GM23248 (cell line): ENCODE measurements around the gene GJD3. TPM values are rescaled to one million over a fixed set of nuclear protein-coding genes. Genes with fewer than 3 reads are reported as not detected.

Experiments used
- DNase-seq: peaks from one replicate; pipeline ENCODE4 v3.0.0-alpha.2; 2015
- H2AFZ ChIP-seq: fragments of 200-600 bp; sonication (generic); 2 replicates; pipeline ENCODE4 v1.6.1; 2016; ENCODE audit warnings: antibody characterized with exemption
- H3F3A ChIP-seq: fragments of 200-600 bp; sonication (generic); 2 replicates; pipeline ENCODE4 v1.6.1; 2016; ENCODE audit warnings: mild to moderate bottlenecking, antibody characterized with exemption, mixed run types; ENCODE audit not compliant: insufficient read depth
- H3K27ac ChIP-seq: fragments of 200-600 bp; sonication (generic); 2 replicates; pipeline ENCODE4 v1.5.1; 2016; ENCODE audit warnings: mild to moderate bottlenecking
- H3K27me3 ChIP-seq: fragments of 200-600 bp; sonication (generic); replicated peaks from 2 replicates; pipeline ENCODE4 v1.6.1; 2016; ENCODE audit warnings: mild to moderate bottlenecking; ENCODE audit not compliant: insufficient read depth
- H3K36me3 ChIP-seq: fragments of 200-600 bp; sonication (generic); 2 replicates; pipeline ENCODE4 v1.6.1; 2016; ENCODE audit warnings: low read depth, mild to moderate bottlenecking
- H3K4me1 ChIP-seq: fragments of 200-600 bp; sonication (generic); 2 replicates; pipeline ENCODE4 v1.6.1; 2016; ENCODE audit warnings: mild to moderate bottlenecking; ENCODE audit not compliant: insufficient read depth
- H3K4me2 ChIP-seq: fragments of 200-600 bp; sonication (generic); one replicate; pipeline ENCODE4 v1.6.1; 2016; ENCODE audit warnings: mild to moderate bottlenecking; ENCODE audit not compliant: unreplicated experiment
- H3K4me3 ChIP-seq: fragments of 200-600 bp; sonication (generic); 2 replicates; pipeline ENCODE4 v1.5.1; 2016; ENCODE audit warnings: mild to moderate bottlenecking
- H3K79me2 ChIP-seq: fragments of 200-600 bp; sonication (generic); 2 replicates; pipeline ENCODE4 v1.6.1; 2016; ENCODE audit warnings: mild to moderate bottlenecking; ENCODE audit not compliant: insufficient read depth
- H3K9ac ChIP-seq: fragments of 200-600 bp; sonication (generic); 2 replicates; pipeline ENCODE4 v1.6.1; 2016; ENCODE audit warnings: mild to moderate bottlenecking
- H3K9me2 ChIP-seq: fragments of 200-600 bp; sonication (generic); 2 replicates; pipeline ENCODE4 v1.6.1; 2016; ENCODE audit warnings: mixed run types, mild to moderate bottlenecking, moderate library complexity; ENCODE audit not compliant: insufficient read depth
- H3K9me3 ChIP-seq: fragments of 200-600 bp; sonication (generic); one replicate; pipeline ENCODE4 v1.6.1; 2017; ENCODE audit warnings: low read depth
- H4K20me1 ChIP-seq: fragments of 200-600 bp; sonication (generic); 2 replicates; pipeline ENCODE4 v1.6.0; 2016; ENCODE audit not compliant: insufficient read depth
- EZH2 ChIP-seq: fragments of 200-600 bp; sonication (generic); IDR thresholded peaks from 2 replicates; pipeline ENCODE4 v1.6.1; 2018; ENCODE audit warnings: antibody characterized with exemption, mild to moderate bottlenecking; ENCODE audit not compliant: insufficient read depth, poor library complexity, severe bottlenecking
- EZH2phosphoT487 ChIP-seq: fragments of 200-600 bp; sonication (generic); IDR thresholded peaks from 2 replicates; pipeline ENCODE4 v1.6.1; 2018; ENCODE audit warnings: antibody characterized with exemption, moderate library complexity, mild to moderate bottlenecking, low read depth; ENCODE audit not compliant: insufficient read depth
- WGBS, 2 experiments: methylation state at CpG; one replicate each; pipeline ENCODE4 v1.1.6; 2015 to 2017; ENCODE audit warnings: low lambda C conversion rate in 2 of 2, low coverage in 1 of 2; ENCODE audit errors: missing lambda C conversion rate in 2 of 2; 5-methylcytosine and 5-hydroxymethylcytosine counted together
- in situ Hi-C: fragments of 300-500 bp; cut with MboI; formaldehyde crosslinking; loops from 2 replicates; pipeline ENCODE4 v1.15.0; 2020
- polyA plus RNA-seq: library from polyadenylated mRNA; unstranded; fragments of >200 nt; fragmentation: Nextera tagmentation; extraction: Ambion mirVana; gene quantifications from 2 replicates; pipeline ENCODE4 v1.2.1, GENCODE V29; 2016
- total RNA-seq: library from RNA; depleted of rRNA; stranded (reverse); fragments of >200 nt; shearing (Covaris generic); gene quantifications from 2 replicates; pipeline ENCODE4 v1.2.3, GENCODE V29; 2014

Gene GJD3
- total and polyA plus RNA-seq, 2 experiments from 2014 or later, result 1.2 to 2.0 TPM

DNA sequence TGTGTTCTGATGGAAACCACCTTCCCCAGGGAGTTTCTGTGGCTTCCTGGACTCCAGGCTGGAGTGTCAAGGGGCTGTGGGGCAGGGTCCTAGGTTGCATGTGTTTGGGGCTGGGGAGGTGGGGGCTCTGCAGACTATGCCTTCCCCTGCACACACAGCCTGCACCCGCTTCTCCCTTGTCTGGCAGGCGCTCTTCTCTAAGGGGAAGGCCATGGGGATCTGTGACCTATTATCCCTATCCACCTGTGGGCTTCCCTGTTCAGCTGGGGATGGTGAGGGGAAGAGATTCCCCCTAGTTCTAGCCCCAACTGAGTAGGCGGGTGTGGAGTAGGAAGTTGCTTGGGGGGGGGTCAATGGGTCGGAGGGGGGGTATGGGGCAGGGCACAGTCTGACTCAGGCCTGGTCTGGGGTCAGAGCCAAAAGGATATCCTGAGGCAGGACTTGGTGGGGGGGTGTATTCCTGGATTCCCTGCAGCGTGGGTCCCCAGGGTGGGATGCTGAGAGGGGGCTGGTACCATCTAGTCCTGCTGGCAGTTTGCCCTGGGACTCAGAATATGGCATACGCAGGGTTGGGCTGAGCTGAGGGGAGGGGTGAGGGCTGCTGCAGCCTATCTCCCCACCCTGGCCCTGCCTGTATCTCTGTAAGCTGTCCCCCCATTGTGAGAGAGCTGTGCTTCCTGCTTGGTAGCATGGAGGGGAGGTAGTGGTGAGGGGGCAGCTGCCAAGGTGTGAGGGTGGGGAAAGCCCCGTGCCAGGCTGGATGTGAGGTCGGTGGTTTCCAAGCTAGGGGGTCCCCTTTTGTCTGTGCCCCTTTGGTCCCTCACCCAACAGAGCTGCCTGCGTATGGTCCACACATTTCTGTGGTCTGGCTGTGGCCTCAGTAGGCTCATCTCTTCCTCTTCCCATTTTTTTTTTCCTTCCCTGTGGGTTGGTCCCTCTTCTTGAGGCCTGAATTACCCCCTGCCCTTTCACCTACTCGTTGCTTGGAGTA is 40.9 kb downstream of the GJD3 start:
- peak overlapping the region; percentile 96 for H3K9ac ChIP-seq
- 25 to 27% methylated on average over 8 to 10 of the region's 10 CpGs for WGBS, 2 experiments
- no peak overlapping the region for H2AFZ ChIP-seq
- no peaks in the 10 kb centered on the region; the same call in 1 of the 2 replicates for H4K20me1 ChIP-seq
- H3K4me1 ChIP-seq, result peaks cover 82% of the 10 kb centered on the region
- in situ Hi-C loops, result no loop called here
- no peaks in the 10 kb centered on the region for H3K27me3 ChIP-seq
- TF ChIP-seq EZH2phosphoT487 (no peak), EZH2 (no peak)
- H3K9me2 ChIP-seq, result no peaks in the 10 kb centered on the region
- peaks cover 8% of the 10 kb centered on the region for H3F3A ChIP-seq
- H3K36me3 ChIP-seq, result no peaks in the 10 kb centered on the region
- H3K79me2 ChIP-seq, result peaks cover 100% of the 10 kb centered on the region
- H3K9me3 ChIP-seq, result no peaks in the 10 kb centered on the region
- H3K27ac ChIP-seq, result peak overlapping the region; percentile 95
- DNase-seq, result peak; percentile 73
- peak overlapping the region; percentile 70 for H3K4me2 ChIP-seq
- peak overlapping the region; percentile 83 for H3K4me3 ChIP-seq

- H4K20me1 ChIP-seq, result no peaks in the 10 kb centered on the region
- H3K4me2 ChIP-seq, result peak overlapping the region; percentile 70
- peak overlapping the region; percentile 95 for H3K27ac ChIP-seq
- in situ Hi-C loops, result no loop called here
- peak overlapping the region; percentile 96 for H3K9ac ChIP-seq
- H3K36me3 ChIP-seq, result no peaks in the 10 kb centered on the region
- H3F3A ChIP-seq, result no peaks in the 10 kb centered on the region; the same call in 1 of the 2 replicates
- TF ChIP-seq EZH2, result no peak
- no peak for TF ChIP-seq EZH2phosphoT487
- peak overlapping the region; percentile 83 for H3K4me3 ChIP-seq
- peaks cover 96% of the 10 kb centered on the region for H3K79me2 ChIP-seq
- H3K4me1 ChIP-seq, result peaks cover 72% of the 10 kb centered on the region
- DNase-seq, result peak; percentile 89
- no peaks in the 10 kb centered on the region for H3K27me3 ChIP-seq
- no peaks in the 10 kb centered on the region for H3K9me3 ChIP-seq
- H3K9me2 ChIP-seq, result no peaks in the 10 kb centered on the region
- 3 to 7% methylated on average over 17 to 18 of the region's 19 CpGs for WGBS, 2 experiments
- H2AFZ ChIP-seq, result peak overlapping the region; percentile 50
These were observed 41.9 kb downstream of the GJD3 start for GRCh38 chr17:40322358-40323315.

GRCh38 chr17:40321961-40322357 is 42.6 kb downstream of the GJD3 start:
- WGBS, 2 experiments, result 3 to 4% methylated on average over 4 of the region's 4 CpGs

DNA sequence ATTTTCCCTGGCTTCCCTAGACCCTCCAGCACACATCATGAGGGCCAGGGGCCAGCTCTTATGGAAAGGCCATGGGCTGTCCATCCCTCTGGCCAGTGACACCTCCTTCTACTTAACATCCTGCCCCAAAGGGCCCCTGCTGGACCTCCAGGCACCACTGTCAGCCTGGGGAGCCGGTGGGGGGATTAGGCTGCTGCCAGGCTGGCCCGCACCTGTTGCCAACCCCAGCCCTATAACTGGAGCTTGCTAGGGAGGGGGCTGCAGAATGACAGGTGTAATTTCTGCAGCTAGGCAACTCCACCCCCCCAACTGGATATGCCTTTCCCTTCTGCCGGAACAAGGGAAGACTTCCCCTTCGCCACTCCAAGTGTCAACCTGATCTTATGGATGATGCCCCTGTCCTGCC is 43.0 kb downstream of the GJD3 start:
- TF ChIP-seq EZH2phosphoT487 (no peak), EZH2 (no peak)
- no peaks in the 10 kb centered on the region for H3K9me3 ChIP-seq
- H3K36me3 ChIP-seq, result no peaks in the 10 kb centered on the region
- peaks cover 5% of the 10 kb centered on the region for H3F3A ChIP-seq
- 18 to 25% methylated on average over 4 of the region's 4 CpGs for WGBS, 2 experiments
- no peaks in the 10 kb centered on the region for H3K27me3 ChIP-seq
- peak overlapping the region; percentile 96 for H3K9ac ChIP-seq
- H4K20me1 ChIP-seq, result no peaks in the 10 kb centered on the region
- peak overlapping the region; percentile 79 for H3K4me2 ChIP-seq
- peak overlapping the region; percentile 95 for H3K27ac ChIP-seq
- in situ Hi-C loops, result no loop called here
- H3K9me2 ChIP-seq, result no peaks in the 10 kb centered on the region
- peaks cover 85% of the 10 kb centered on the region for H3K79me2 ChIP-seq
- H2AFZ ChIP-seq, result no peak overlapping the region
- no peak for DNase-seq
- H3K4me3 ChIP-seq, result peak overlapping the region; percentile 83
- peaks cover 67% of the 10 kb centered on the region for H3K4me1 ChIP-seq

More at GRCh38 chr17:40321961-40322357, 42.6 kb downstream of the GJD3 start:
- no peaks in the 10 kb centered on the region for H3K9me3 ChIP-seq
- no peaks in the 10 kb centered on the region for H3K27me3 ChIP-seq
- H3K4me3 ChIP-seq, result peak overlapping the region; percentile 83
- H3K9me2 ChIP-seq, result no peaks in the 10 kb centered on the region
- DNase-seq, result no peak
- H3K79me2 ChIP-seq, result peaks cover 89% of the 10 kb centered on the region
- H3K9ac ChIP-seq, result peak overlapping the region; percentile 96
- H3K27ac ChIP-seq, result peak overlapping the region; percentile 95
- in situ Hi-C loops, result no loop called here
- no peaks in the 10 kb centered on the region for H4K20me1 ChIP-seq
- H3K4me2 ChIP-seq, result peak overlapping the region; percentile 70
- peaks cover 3% of the 10 kb centered on the region for H3F3A ChIP-seq
- no peaks in the 10 kb centered on the region for H3K36me3 ChIP-seq
- TF ChIP-seq EZH2phosphoT487 (no peak), EZH2 (no peak)
- H2AFZ ChIP-seq, result no peak overlapping the region
- peaks cover 69% of the 10 kb centered on the region for H3K4me1 ChIP-seq
